SK-N-SH (cell line): ENCODE results near the gene KLHDC8A. TPM values are rescaled to one million over a fixed set of nuclear protein-coding genes. Genes with fewer than 3 reads are reported as not detected.

ENCODE experiments used
- CTCF ChIA-PET: fragments of 300-600, 350-600 bp; formaldehyde crosslinking; extraction: SDS; loops from one replicate; lab custom pipeline; 2021; lab: Yijun Ruan, JAX
- POLR2A ChIA-PET: fragments of 350-600 bp; sonication (Branson Sonifier 250); formaldehyde crosslinking; extraction: SDS; loops from one replicate; lab custom pipeline; 2020; ENCODE audit warnings: antibody characterized with exemption, inconsistent platforms; lab: Yijun Ruan, JAX
- DNase-seq: peaks from one replicate; pipeline ENCODE4 v3.0.0; 2012
- H2AFZ ChIP-seq: fragments of 200-600 bp; sonication (generic); 2 replicates; pipeline ENCODE4 v1.8.1; 2016; ENCODE audit warnings: antibody characterized with exemption, mild to moderate bottlenecking, low read depth
- H3F3A ChIP-seq: fragments of 200-600 bp; sonication (generic); replicated peaks from 2 replicates; pipeline ENCODE3; 2016; ENCODE audit warnings: antibody characterized with exemption, mild to moderate bottlenecking; ENCODE audit not compliant: insufficient read depth
- H3K27ac ChIP-seq, 2 experiments: fragments of 200-500 bp in 1 of 2; fragments of 200-600 bp in 1 of 2; sonication (Bioruptor generic) in 1 of 2; sonication (generic), shearing (Covaris generic) in 1 of 2; 2 replicates each; pipeline versions ENCODE4 v1.5.1 to v1.6.1; 2014 to 2016; ENCODE audit warnings: low read depth in 2 of 2, inconsistent platforms in 1 of 2, low read length in 1 of 2, mild to moderate bottlenecking in 1 of 2, mixed read lengths in 1 of 2
- H3K27me3 ChIP-seq: fragments of 200-600 bp; sonication (generic), shearing (Covaris generic); 2 replicates; pipeline ENCODE4 v1.6.1; 2016; ENCODE audit warnings: mixed run types; ENCODE audit not compliant: insufficient read depth
- H3K36me3 ChIP-seq, 2 experiments: fragments of 200-500 bp in 1 of 2; fragments of 200-600 bp in 1 of 2; sonication (Bioruptor generic) in 1 of 2; sonication (generic) in 1 of 2; replicated peaks in 1 of 2; 2 replicates each; pipeline versions ENCODE3 to v1.5.1; 2014 to 2016; ENCODE audit warnings: low read length in 1 of 2, mild to moderate bottlenecking in 1 of 2; ENCODE audit not compliant: insufficient read depth in 2 of 2, control insufficient read depth in 1 of 2
- H3K4me1 ChIP-seq, 2 experiments: fragments of 200-500 bp in 1 of 2; fragments of 200-600 bp in 1 of 2; sonication (Bioruptor generic) in 1 of 2; sonication (generic), shearing (Covaris generic) in 1 of 2; 2 replicates each; pipeline versions ENCODE4 v1.5.1 to v1.6.1; 2014 to 2016; ENCODE audit warnings: low read depth in 1 of 2, low read length in 1 of 2, mixed run types in 1 of 2; ENCODE audit not compliant: insufficient read depth in 2 of 2, control insufficient read depth in 1 of 2
- H3K4me2 ChIP-seq: fragments of 200-600 bp; sonication (generic), shearing (Covaris generic); 2 replicates; pipeline ENCODE4 v1.6.1; 2017; ENCODE audit warnings: mixed run types
- H3K4me3 ChIP-seq, 2 experiments: fragments of 200-500 bp in 1 of 2; fragments of 200-600 bp in 1 of 2; sonication (Bioruptor generic) in 1 of 2; sonication (generic), shearing (Covaris generic) in 1 of 2; 2 replicates each; pipeline versions ENCODE4 v1.5.1 to v1.8.1; 2014 to 2016; ENCODE audit warnings: low read depth in 2 of 2, inconsistent platforms in 1 of 2, low read length in 1 of 2, mild to moderate bottlenecking in 1 of 2, mixed read lengths in 1 of 2, moderate library complexity in 1 of 2
- H3K79me2 ChIP-seq: fragments of 200-600 bp; sonication (generic); 2 replicates; pipeline ENCODE4 v1.8.1; 2017; ENCODE audit warnings: mild to moderate bottlenecking; ENCODE audit not compliant: insufficient read depth
- H3K9ac ChIP-seq: fragments of 200-600 bp; sonication (generic); 2 replicates; pipeline ENCODE4 v1.6.1; 2017; ENCODE audit warnings: mixed run types
- H3K9me2 ChIP-seq: fragments of 200-600 bp; sonication (generic); 2 replicates; pipeline ENCODE4 v1.6.1; 2017; ENCODE audit warnings: mixed run types
- H3K9me3 ChIP-seq: fragments of 200-600 bp; sonication (generic); 2 replicates; pipeline ENCODE4 v1.6.1; 2017; ENCODE audit warnings: mixed run types, mild to moderate bottlenecking, moderate library complexity
- H4K20me1 ChIP-seq: fragments of 200-600 bp; sonication (generic); 2 replicates; pipeline ENCODE4 v1.6.1; 2017; ENCODE audit warnings: mild to moderate bottlenecking, mixed run types; ENCODE audit not compliant: insufficient read depth
- CTCF ChIP-seq: fragments of 200-600 bp; sonication (generic); IDR thresholded peaks from 2 replicates; pipeline ENCODE4 v1.6.1; 2017; ENCODE audit warnings: antibody characterized with exemption, mild to moderate bottlenecking, moderate library complexity
- ELF1 ChIP-seq: IDR thresholded peaks from 2 replicates; pipeline ENCODE4 v1.4.0; 2012
- EP300 ChIP-seq, 2 experiments: IDR thresholded peaks; 2 replicates each; pipeline versions ENCODE4 v1.4.0 to v1.6.1; 2012; ENCODE audit warnings: borderline replicate concordance in 1 of 2, low read depth in 1 of 2, low read length in 1 of 2
- FOSL2 ChIP-seq: IDR thresholded peaks from 2 replicates; pipeline ENCODE4 v1.4.0; 2012; ENCODE audit warnings: low read depth, mild to moderate bottlenecking, moderate library complexity, borderline replicate concordance
- FOXM1 ChIP-seq: IDR thresholded peaks from 2 replicates; pipeline ENCODE4 v1.4.0; 2012; ENCODE audit warnings: low read depth, mild to moderate bottlenecking
- GATA2 ChIP-seq: sonication (generic); formaldehyde crosslinking; IDR thresholded peaks from 2 replicates; pipeline ENCODE4 v1.5.0; 2020; ENCODE audit warnings: mild to moderate bottlenecking, missing genetic modification reagents
- MEF2A ChIP-seq: IDR thresholded peaks from 2 replicates; pipeline ENCODE4 v1.4.0; 2012; ENCODE audit warnings: low read depth, borderline replicate concordance
- MXI1 ChIP-seq: IDR thresholded peaks from 2 replicates; pipeline ENCODE4 v1.6.1; 2012; ENCODE audit warnings: mild to moderate bottlenecking, low read depth, low read length, improper control_type of control experiment
- NRF1 ChIP-seq: IDR thresholded peaks from 2 replicates; pipeline ENCODE4 v1.6.1; 2012; ENCODE audit warnings: low read depth, mild to moderate bottlenecking, low read length
- PBX3 ChIP-seq: IDR thresholded peaks from 2 replicates; pipeline ENCODE4; 2012
- RAD21 ChIP-seq: IDR thresholded peaks from 2 replicates; pipeline ENCODE4 v1.6.1; 2012; ENCODE audit warnings: mild to moderate bottlenecking, low read length
- RXRA ChIP-seq: IDR thresholded peaks from 2 replicates; pipeline ENCODE4 v1.4.0; 2012; ENCODE audit warnings: low read depth, mild to moderate bottlenecking, borderline replicate concordance
- SMC3 ChIP-seq: IDR thresholded peaks from 2 replicates; pipeline ENCODE4 v1.6.1; 2012; ENCODE audit warnings: low read depth, low read length, improper control_type of control experiment
- TAF1 ChIP-seq: IDR thresholded peaks from 2 replicates; pipeline ENCODE4 v1.6.1; 2012; ENCODE audit warnings: low read depth, mild to moderate bottlenecking, low read length, moderate library complexity, borderline replicate concordance
- TEAD4 ChIP-seq: IDR thresholded peaks from 2 replicates; pipeline ENCODE4 v1.4.0; 2012; ENCODE audit warnings: mild to moderate bottlenecking, borderline replicate concordance; ENCODE audit not compliant: insufficient read depth
- USF1 ChIP-seq: IDR thresholded peaks from 2 replicates; pipeline ENCODE4 v1.4.0; 2012; ENCODE audit warnings: low read depth, borderline replicate concordance
- USF2 ChIP-seq: fragments of 150-350 bp; IDR thresholded peaks from 2 replicates; pipeline ENCODE4 v1.6.1; 2017; ENCODE audit warnings: antibody characterized with exemption, low read length, low read depth, borderline replicate concordance
- YY1 ChIP-seq: IDR thresholded peaks from 2 replicates; pipeline ENCODE4 v1.4.0; 2012; ENCODE audit warnings: low read depth, mild to moderate bottlenecking
- WGBS: methylation state at CpG from one replicate; pipeline ENCODE4 v1.1.6; 2017; ENCODE audit warnings: low lambda C conversion rate; 5-methylcytosine and 5-hydroxymethylcytosine counted together
- polyA plus RNA-seq, 3 experiments: library from polyadenylated mRNA; depleted of rRNA; stranded (reverse); fragments of >200 nt; gene quantifications; 2 replicates each; pipeline ENCODE4 v1.2.3, GENCODE V29; 2012

KLHDC8A gene
- polyA plus RNA-seq, 1 of the 3 experiments (the other 2 are of a cell fraction) = 0.02 TPM

- Histone ChIP-seq H3K9me3 (no peaks in the 10 kb centered on the region), H3K27me3 (no peaks in the 10 kb centered on the region; the same call in 1 of the 2 replicates), H3K4me2 (no peak overlapping the region), H3K4me1 (peaks cover 0 to 8% of the 10 kb centered on the region in 2 experiments; a peak in 1 of 4 replicates), H3K4me3 (no peak overlapping the region), H3K9me2 (no peaks in the 10 kb centered on the region), H3K79me2 (no peaks in the 10 kb centered on the region), H2AFZ (no peak overlapping the region), H3F3A (no peaks in the 10 kb centered on the region), H3K9ac (no peak overlapping the region), H3K36me3 (no peaks in the 10 kb centered on the region), H3K27ac (no peak overlapping the region), H4K20me1 (no peaks in the 10 kb centered on the region)
- CTCF ChIA-PET = interaction anchor here (0.6 to 4.5 kb wide), 40 partner anchors 8 to 381 kb away, joined by 3 to 91 read pairs (median 6); no protein-coding TSS in a partner anchor
- DNase-seq = no peak
- TF ChIP-seq PBX3 (no peak), FOXM1 (no peak), MXI1 (no peak), FOSL2 (no peak), YY1 (no peak), ELF1 (no peak), CTCF (no peak), USF1 (no peak), EP300 (IDR thresholded peaks at IDR 0.05; ENCODE audit: borderline replicate concordance in 1 of 2, low read depth in 1 of 2, low read length in 1 of 2) (no peak), USF2 (no peak)
- 82% methylated on average over 3 of the region's 3 CpGs for whole genome bisulfite sequencing
- POLR2A ChIA-PET = no interaction called here
These were observed 1.7 kb downstream of the KLHDC8A start for GRCh38 chr1:205355075-205355453.

GRCh38 chr1:205354259-205355074 lies 2.3 kb downstream of the KLHDC8A start:
- POLR2A ChIA-PET = no interaction called here

More at GRCh38 chr1:205354259-205355074, 2.3 kb downstream of the KLHDC8A start:
- no peaks in the 10 kb centered on the region for H3F3A ChIP-seq
- CTCF ChIA-PET = interaction anchor here (0.6 to 4.5 kb wide), 64 partner anchors 8 to 380 kb away, joined by 3 to 91 read pairs (median 4); partner anchors contain the start of gene CDK18
- no peak overlapping the region for H3K27ac ChIP-seq
- H4K20me1 ChIP-seq = no peaks in the 10 kb centered on the region
- no peak overlapping the region for H3K4me3 ChIP-seq
- H3K79me2 ChIP-seq = no peaks in the 10 kb centered on the region
- WGBS = 39% methylated on average over 5 of the region's 5 CpGs
- no peak overlapping the region for H2AFZ ChIP-seq
- H3K36me3 ChIP-seq = no peaks in the 10 kb centered on the region
- H3K27me3 ChIP-seq = no peaks in the 10 kb centered on the region; the same call in 1 of the 2 replicates
- H3K4me2 ChIP-seq = no peak overlapping the region
- H3K4me1 ChIP-seq = peaks cover 0 to 8% of the 10 kb centered on the region in 2 experiments; a peak in 1 of 4 replicates
- peak; percentile 56 for DNase-seq
- no peaks in the 10 kb centered on the region for H3K9me3 ChIP-seq
- no peak overlapping the region for H3K9ac ChIP-seq
- peak; percentile 96 for TF ChIP-seq CTCF
- TF ChIP-seq TEAD4 = no peak
- peak; percentile 83 for TF ChIP-seq SMC3
- TF ChIP-seq NRF1 = no peak
- no peak for TF ChIP-seq TAF1
- peak; percentile 36 for TF ChIP-seq PBX3
- TF ChIP-seq MEF2A = no peak
- peak; percentile 67 for TF ChIP-seq RAD21
- no peak for TF ChIP-seq GATA2 (CRISPR knock-in tag)
- no peak for TF ChIP-seq RXRA
- no peaks in the 10 kb centered on the region for H3K9me2 ChIP-seq
